Effector memory CD8-positive, alpha-beta T cell (primary cell): ENCODE data around the gene MACROD2.

Experiments
- ATAC-seq: fragments of 150-1000 bp; cut with Tn5 transposase; replicated peaks from 2 replicates; pipeline ENCODE4 v1.10.0; 2021; ENCODE audit warnings: mild to moderate bottlenecking, moderate library complexity
- DNase-seq, 3 experiments: peaks; one replicate each; pipeline ENCODE4 v3.0.0; 2021
- H3K27ac Mint-ChIP-seq, 2 donors: one replicate each; pipeline ENCODE4 v1.8.0; 2022; ENCODE audit warnings: mild to moderate bottlenecking in 2 of 2, mixed read lengths in 2 of 2, moderate library complexity in 2 of 2
- H3K27me3 Mint-ChIP-seq, 2 donors: one replicate each; pipeline ENCODE4 v1.8.0; 2022; ENCODE audit warnings: mixed read lengths in 2 of 2
- H3K36me3 Mint-ChIP-seq: one replicate; pipeline ENCODE4 v1.8.0; 2022; ENCODE audit warnings: mild to moderate bottlenecking, moderate library complexity, mixed read lengths; ENCODE audit not compliant: insufficient read depth
- H3K4me1 Mint-ChIP-seq, 2 donors: one replicate each; pipeline ENCODE4 v1.8.0; 2022; ENCODE audit warnings: low read depth in 2 of 2, mixed read lengths in 2 of 2
- H3K4me3 Mint-ChIP-seq, 2 donors: one replicate each; pipeline ENCODE4 v1.8.0; 2022; ENCODE audit warnings: mild to moderate bottlenecking in 2 of 2, mixed read lengths in 2 of 2, moderate library complexity in 2 of 2
- H3K9me3 Mint-ChIP-seq, 2 donors: one replicate each; pipeline ENCODE4 v1.8.0; 2022; ENCODE audit warnings: mixed read lengths in 2 of 2

Gene MACROD2

GRCh38 chr20:14761903-14762302 is 766.6 kb downstream of the MACROD2 start:
- H3K36me3 Mint-ChIP-seq = no peaks in the 10 kb centered on the region
- H3K4me3 Mint-ChIP-seq = no peak overlapping the region
- no peaks in the 10 kb centered on the region for H3K4me1 Mint-ChIP-seq
- H3K27ac Mint-ChIP-seq = no peak overlapping the region
- H3K9me3 Mint-ChIP-seq = peaks cover 12 to 16% of the 10 kb centered on the region in 2 donors
- H3K27me3 Mint-ChIP-seq = no peaks in the 10 kb centered on the region
- ATAC-seq (no peak), DNase-seq (no peak)

- no peaks in the 10 kb centered on the region for H3K27me3 Mint-ChIP-seq
- ATAC-seq = no peak
- peaks cover 10 to 23% of the 10 kb centered on the region in 2 donors for H3K9me3 Mint-ChIP-seq
- H3K36me3 Mint-ChIP-seq = no peaks in the 10 kb centered on the region
- H3K4me3 Mint-ChIP-seq = no peak overlapping the region
- no peaks in the 10 kb centered on the region for H3K4me1 Mint-ChIP-seq
- H3K27ac Mint-ChIP-seq = no peak overlapping the region
- DNase-seq = no peak
These were observed 769.4 kb downstream of the MACROD2 start for GRCh38 chr20:14764511-14765369.

GRCh38 chr20:14765370-14765701 is 770.0 kb downstream of the MACROD2 start:
- Mint-ChIP-seq H3K27me3 (no peaks in the 10 kb centered on the region), H3K9me3 (peaks cover 8 to 23% of the 10 kb centered on the region in 2 donors), H3K4me1 (no peaks in the 10 kb centered on the region), H3K36me3 (no peaks in the 10 kb centered on the region), H3K4me3 (no peak overlapping the region), H3K27ac (no peak overlapping the region)
- no peak for ATAC-seq
- DNase-seq = no peak

GRCh38 chr20:14773486-14773885 is 778.2 kb downstream of the MACROD2 start:
- no peak for DNase-seq
- Mint-ChIP-seq H3K36me3 (no peaks in the 10 kb centered on the region), H3K27me3 (no peaks in the 10 kb centered on the region), H3K9me3 (peaks cover under 1 to 8% of the 10 kb centered on the region in 2 donors), H3K27ac (no peak overlapping the region), H3K4me3 (no peak overlapping the region), H3K4me1 (no peaks in the 10 kb centered on the region)
- no peak for ATAC-seq

GRCh38 chr20:14775778-14776177 is 780.5 kb downstream of the MACROD2 start:
- Mint-ChIP-seq H3K4me3 (no peak overlapping the region), H3K27me3 (no peaks in the 10 kb centered on the region), H3K4me1 (no peaks in the 10 kb centered on the region), H3K9me3 (peaks cover 0 to 8% of the 10 kb centered on the region in 2 donors), H3K36me3 (no peaks in the 10 kb centered on the region), H3K27ac (no peak overlapping the region)
- ATAC-seq = no peak
- no peak for DNase-seq

GRCh38 chr20:14777591-14777990 is 782.3 kb downstream of the MACROD2 start:
- no peak overlapping the region for H3K4me3 Mint-ChIP-seq
- no peaks in the 10 kb centered on the region for H3K27me3 Mint-ChIP-seq
- peaks cover 7 to 10% of the 10 kb centered on the region in 2 donors for H3K9me3 Mint-ChIP-seq
- ATAC-seq = no peak
- H3K36me3 Mint-ChIP-seq = no peaks in the 10 kb centered on the region
- no peak overlapping the region for H3K27ac Mint-ChIP-seq
- H3K4me1 Mint-ChIP-seq = no peaks in the 10 kb centered on the region
- no peak for DNase-seq

GRCh38 chr20:14778096-14778495 is 782.8 kb downstream of the MACROD2 start:
- ATAC-seq (no peak), DNase-seq (no peak)
- Mint-ChIP-seq H3K4me3 (no peak overlapping the region), H3K9me3 (peaks cover 9 to 14% of the 10 kb centered on the region in 2 donors), H3K27ac (no peak overlapping the region), H3K4me1 (no peaks in the 10 kb centered on the region), H3K36me3 (no peaks in the 10 kb centered on the region), H3K27me3 (no peaks in the 10 kb centered on the region)

- ATAC-seq (no peak), DNase-seq (no peak)
- H3K36me3 Mint-ChIP-seq = no peaks in the 10 kb centered on the region
- H3K9me3 Mint-ChIP-seq = peaks cover 12 to 14% of the 10 kb centered on the region in 2 donors
- H3K4me1 Mint-ChIP-seq = no peaks in the 10 kb centered on the region
- H3K4me3 Mint-ChIP-seq = no peak overlapping the region
- H3K27me3 Mint-ChIP-seq = no peaks in the 10 kb centered on the region
- no peak overlapping the region for H3K27ac Mint-ChIP-seq
These were observed 783.6 kb downstream of the MACROD2 start for GRCh38 chr20:14778875-14779274.

- no peak for ATAC-seq
- no peaks in the 10 kb centered on the region for H3K27me3 Mint-ChIP-seq
- no peak overlapping the region for H3K27ac Mint-ChIP-seq
- no peaks in the 10 kb centered on the region for H3K36me3 Mint-ChIP-seq
- no peak for DNase-seq
- H3K9me3 Mint-ChIP-seq = peaks cover 6 to 14% of the 10 kb centered on the region in 2 donors
- no peaks in the 10 kb centered on the region for H3K4me1 Mint-ChIP-seq
- no peak overlapping the region for H3K4me3 Mint-ChIP-seq
These were observed 785.2 kb downstream of the MACROD2 start for GRCh38 chr20:14780508-14780907.

GRCh38 chr20:14782731-14783130 is 787.4 kb downstream of the MACROD2 start:
- Mint-ChIP-seq H3K4me3 (no peak overlapping the region), H3K27me3 (no peaks in the 10 kb centered on the region), H3K36me3 (no peaks in the 10 kb centered on the region), H3K4me1 (no peaks in the 10 kb centered on the region), H3K9me3 (peaks cover 7 to 14% of the 10 kb centered on the region in 2 donors), H3K27ac (no peak overlapping the region)
- ATAC-seq = no peak
- DNase-seq = no peak

GRCh38 chr20:14783766-14784165 is 788.5 kb downstream of the MACROD2 start:
- Mint-ChIP-seq H3K27me3 (no peaks in the 10 kb centered on the region), H3K36me3 (no peaks in the 10 kb centered on the region), H3K4me1 (no peaks in the 10 kb centered on the region)

GRCh38 chr20:14785065-14785743 is 789.9 kb downstream of the MACROD2 start:
- H3K27ac Mint-ChIP-seq = no peak overlapping the region
- H3K9me3 Mint-ChIP-seq = peaks cover 7 to 14% of the 10 kb centered on the region in 2 donors
- no peaks in the 10 kb centered on the region for H3K36me3 Mint-ChIP-seq
- ATAC-seq (no peak), DNase-seq (no peak)
- H3K4me1 Mint-ChIP-seq = no peaks in the 10 kb centered on the region
- H3K27me3 Mint-ChIP-seq = no peaks in the 10 kb centered on the region
- no peak overlapping the region for H3K4me3 Mint-ChIP-seq

More at GRCh38 chr20:14783766-14784165, 788.5 kb downstream of the MACROD2 start:
- Mint-ChIP-seq H3K9me3 (peaks cover 7 to 14% of the 10 kb centered on the region in 2 donors), H3K4me3 (no peak overlapping the region), H3K27ac (no peak overlapping the region)
- no peak for DNase-seq
- ATAC-seq = no peak

GRCh38 chr20:14790190-14790589 is 794.9 kb downstream of the MACROD2 start:
- Mint-ChIP-seq H3K4me1 (no peaks in the 10 kb centered on the region), H3K9me3 (peaks cover 7 to 9% of the 10 kb centered on the region in 2 donors), H3K36me3 (no peaks in the 10 kb centered on the region), H3K27me3 (no peaks in the 10 kb centered on the region), H3K4me3 (no peak overlapping the region), H3K27ac (no peak overlapping the region)
- no peak for ATAC-seq
- DNase-seq = no peak
